Stimulated activated CD8-positive, alpha-beta memory T cell treated with anti-CD3 and anti-CD28 coated beads, Interleukin-15, amount 100 ng/mL, for 1 hour (primary cell): ENCODE measurements around the gene DDTL.
"Not testable (repeated sequence)": the region's sequence is repeated elsewhere in the genome, so short reads cannot be mapped to it uniquely, and the experiment has no call there.

Source experiments
- DNase-seq: peaks from one replicate; pipeline ENCODE4 v3.0.0-alpha.2; 2020; ENCODE audit warnings: low read depth

The DDTL gene

DNA sequence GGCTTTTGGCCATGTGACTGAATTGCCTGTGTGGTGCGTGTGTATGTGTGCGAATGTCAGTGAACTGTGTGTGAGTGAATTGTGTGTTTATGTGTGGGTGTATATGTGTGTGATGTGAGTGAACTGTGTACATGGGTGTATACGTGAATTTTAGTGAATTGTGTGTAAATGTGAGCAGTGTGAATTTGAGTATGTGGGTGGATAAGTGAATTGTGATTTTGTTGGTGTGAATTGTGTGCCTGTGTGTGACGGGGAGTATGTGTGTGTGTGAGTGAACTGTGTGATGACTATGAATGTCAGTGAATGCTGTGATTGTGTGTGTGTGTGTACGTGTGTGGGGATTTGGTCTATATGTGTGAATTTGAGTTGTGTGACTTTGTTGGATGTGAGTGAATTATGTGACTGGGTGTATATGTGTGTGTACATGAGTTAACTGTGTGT lies 3.5 kb downstream of the DDTL start:
- DNase-seq = no peak

DNA sequence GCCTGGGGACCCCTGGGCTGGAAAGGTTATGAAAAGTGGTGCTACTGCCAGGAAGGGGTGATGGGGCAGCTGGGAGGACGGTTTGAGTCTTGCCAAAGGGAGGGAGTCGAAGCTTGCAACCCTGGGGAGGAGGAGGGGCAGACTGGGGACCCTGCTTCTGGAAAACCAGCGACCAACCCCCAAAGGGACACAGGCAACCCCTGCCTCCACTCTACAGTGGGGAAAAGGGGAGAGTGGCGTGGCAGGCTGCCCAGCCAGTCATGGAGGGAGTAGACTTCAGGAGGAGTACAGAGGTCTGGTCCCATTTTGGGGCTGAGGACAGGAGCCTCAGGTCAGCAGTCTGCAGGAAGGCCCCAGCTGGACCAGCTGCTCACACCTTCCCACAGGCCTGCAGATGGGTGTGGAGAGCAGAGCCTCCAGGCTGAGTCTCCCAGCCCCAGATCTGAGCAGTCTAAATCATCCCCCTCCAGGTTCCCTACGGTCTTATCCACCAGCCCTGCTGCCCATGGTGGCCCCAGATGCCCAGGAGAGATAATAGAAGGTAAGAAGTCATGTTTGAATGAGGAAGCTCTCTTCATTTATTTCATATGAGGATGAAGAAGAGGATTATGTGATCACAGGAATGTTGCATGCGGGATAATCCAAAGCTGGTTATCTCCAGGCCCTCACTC lies 4.3 kb downstream of the DDTL start:
- no peak for DNase-seq

DNA sequence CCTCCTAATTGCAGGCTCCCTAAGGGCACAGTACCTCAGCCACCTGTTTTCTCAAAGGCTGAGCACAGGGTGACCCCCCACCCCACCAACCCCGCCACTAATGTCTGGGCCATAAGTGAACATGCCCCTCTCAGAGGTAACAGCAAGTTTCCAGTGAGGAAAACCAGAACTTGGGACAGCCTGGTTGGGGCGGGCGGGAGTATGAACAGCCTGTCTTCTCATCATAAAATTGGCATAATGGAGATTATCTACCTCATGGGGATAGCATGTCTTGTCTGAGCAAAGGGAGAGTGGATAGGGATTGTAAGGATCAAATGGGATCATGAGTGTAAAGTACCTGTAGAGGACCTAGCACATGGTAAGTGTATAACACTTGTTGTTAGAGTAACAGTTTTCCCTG lies 5.2 kb downstream of the DDTL start:
- DNase-seq = not testable (repeated sequence)

DNA sequence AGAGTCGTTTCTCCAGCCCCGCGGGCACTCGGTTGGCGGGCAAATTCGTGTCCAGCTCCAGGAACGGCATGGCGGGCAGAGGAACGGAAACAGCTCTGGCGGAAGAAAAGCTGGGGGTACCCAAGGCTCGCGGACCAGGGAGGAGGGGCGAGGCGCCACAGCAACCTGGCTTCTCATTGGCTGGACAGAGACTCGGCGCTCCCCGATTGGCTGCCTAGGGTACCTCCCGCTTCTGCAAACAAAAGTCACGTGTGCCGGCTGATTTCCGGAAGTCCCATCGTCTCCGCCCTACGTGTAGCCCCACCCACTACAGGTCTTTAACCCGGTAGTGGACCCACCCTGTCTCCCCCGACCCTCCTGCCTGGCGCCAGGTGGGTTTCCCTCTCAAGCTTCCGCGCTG lies 7.7 kb downstream of the DDTL start, which contains the start of gene DDT:
Gene DDT (minus strand): TSS at position 97 of the 400 bp plus-strand sequence. CDS start 27 bp downstream, at position 70.
- DNase-seq = not testable (repeated sequence)

DNA sequence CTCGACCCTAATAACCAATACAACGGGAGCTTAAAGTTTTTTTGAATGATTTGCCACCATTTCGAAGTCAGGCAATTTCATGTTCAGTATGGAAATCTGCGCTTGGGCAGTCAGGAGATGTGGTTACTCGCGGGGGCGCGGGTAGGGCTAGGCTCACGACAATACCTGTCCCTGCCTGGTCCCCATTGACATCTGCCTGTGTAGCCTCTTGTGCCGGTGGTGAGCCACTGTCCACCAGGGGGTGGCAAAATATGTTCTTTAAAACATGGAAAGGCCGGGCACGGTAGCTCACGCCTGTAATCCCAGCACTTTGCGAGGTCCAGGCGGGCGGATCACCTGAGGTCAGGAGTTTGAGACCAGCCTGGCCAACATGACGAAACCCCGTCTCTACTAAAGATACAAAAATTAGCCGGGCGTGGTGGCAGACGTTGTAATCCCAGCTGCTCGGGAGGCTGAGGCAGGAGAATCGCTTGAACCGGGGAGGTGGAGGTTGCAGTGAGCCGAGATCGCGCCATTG lies 8.2 kb downstream of the DDTL start:
- DNase-seq = not testable (repeated sequence)

DNA sequence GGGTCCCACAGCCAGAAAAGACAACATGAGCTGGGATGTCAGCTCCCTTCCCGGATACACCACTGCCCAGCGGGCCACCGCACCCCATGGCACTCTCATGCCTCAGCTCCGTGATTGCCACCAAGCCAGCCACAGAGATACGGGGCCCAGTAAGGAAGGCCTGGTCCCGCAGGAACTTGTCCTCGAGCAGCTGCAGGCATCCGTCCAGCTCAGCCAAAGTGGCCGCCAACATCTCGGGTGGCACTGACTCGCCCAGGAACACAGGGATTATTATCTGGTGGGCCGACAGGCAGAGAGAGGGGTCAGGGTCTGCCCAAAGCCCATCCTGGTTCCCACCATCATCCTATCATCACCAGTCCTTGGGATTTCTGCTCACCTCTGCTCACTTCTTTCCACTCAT lies 10.6 kb downstream of the DDTL start:
- not testable (repeated sequence) for DNase-seq

DNA sequence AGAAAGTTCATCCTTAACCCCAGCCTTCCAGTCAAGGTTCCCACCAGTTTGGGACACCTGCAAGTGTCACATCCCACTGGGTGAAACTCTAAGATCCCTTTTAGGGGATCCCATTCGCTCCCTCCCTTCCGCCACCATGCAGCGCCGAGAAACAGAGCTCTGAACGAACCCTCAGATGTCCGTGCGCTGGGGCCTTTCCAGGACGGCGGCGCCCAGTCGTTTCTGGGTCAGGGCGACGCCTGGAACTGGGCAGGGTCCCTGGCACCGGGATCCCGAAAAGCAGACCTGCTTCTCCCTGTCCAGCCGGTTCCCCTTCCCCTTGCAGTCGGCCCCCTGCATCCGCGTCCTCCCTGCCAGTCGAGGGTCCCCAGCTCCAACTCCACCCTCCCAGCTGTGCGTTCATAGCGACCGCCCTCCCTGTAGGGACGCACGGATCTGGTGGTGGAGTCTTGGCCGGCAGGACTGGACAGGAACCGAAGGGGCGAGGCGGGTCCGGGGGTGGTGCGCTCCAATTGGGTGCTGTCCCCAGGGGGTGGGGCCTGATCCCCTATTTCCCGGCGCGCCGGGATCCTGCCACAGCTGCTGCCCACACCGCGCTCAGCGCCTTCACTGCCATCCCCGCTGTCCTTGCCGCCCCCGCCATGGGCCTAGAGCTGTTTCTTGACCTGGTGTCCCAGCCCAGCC lies 13.0 kb downstream of the DDTL start, which contains the start of gene GSTT2:
Gene GSTT2 (plus strand): TSS at position 578 of the 684 bp plus-strand sequence.
- not testable (repeated sequence) for DNase-seq

DNA sequence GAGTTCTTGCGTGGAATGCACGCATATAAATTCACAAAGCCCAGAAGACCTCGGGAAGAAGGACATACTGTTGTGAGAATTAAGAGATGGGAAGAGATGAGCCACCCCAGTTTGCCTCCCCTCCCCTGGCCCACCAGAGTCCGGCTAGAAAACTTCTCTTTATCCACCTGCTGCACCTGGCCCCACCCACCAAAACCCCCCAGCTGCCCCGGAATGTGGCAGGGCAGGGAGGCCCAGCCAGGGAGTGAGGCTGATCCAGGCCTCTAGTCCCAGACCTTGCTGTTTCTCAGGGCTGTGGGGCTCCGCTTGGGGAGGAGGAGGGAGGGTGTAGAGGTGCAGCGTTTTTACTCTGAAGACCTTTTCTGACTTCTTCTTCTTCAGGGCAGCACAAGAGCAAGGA lies 13.9 kb downstream of the DDTL start:
- not testable (repeated sequence) for DNase-seq

DNA sequence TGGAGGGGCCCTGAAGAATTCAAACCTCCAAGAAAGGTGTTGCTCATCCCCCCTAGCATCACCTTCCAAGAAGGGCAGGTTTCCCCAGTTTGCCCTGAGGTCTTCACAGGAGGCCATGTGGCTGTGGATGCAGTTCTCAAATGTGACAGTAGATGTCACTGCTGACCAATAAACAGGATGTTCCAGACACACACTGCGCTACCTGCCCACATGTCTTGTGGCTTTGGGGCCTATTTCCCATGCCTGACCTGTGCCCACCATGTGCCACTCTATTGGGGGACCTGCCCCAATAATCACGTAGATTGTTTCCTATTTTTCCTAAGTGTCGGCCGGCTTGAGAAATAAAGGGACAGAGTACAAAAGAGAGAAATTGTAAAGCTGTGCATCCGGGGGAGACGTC lies 17.7 kb downstream of the DDTL start:
- no peak for DNase-seq

DNA sequence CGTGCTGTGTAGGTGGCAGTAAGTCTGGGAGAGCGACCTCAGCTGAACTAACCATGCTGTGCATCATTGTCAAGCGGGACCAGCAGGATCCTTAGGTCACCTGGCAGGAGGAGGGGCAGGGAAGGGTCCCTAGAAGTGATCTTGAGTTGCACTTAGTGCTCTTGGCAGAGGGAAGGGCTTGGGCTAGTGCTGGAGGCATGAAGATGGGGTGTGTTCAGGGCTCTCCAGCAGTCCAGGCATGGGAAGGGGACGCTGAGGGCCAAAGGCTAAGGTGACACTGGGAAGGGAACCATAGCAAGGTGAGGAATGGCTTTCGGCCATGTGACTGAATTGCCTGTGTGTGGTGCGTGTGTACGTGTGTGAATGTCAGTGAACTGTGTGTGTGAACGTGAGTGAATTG lies 19.4 kb downstream of the DDTL start:
- DNase-seq = not testable (repeated sequence)

DNA sequence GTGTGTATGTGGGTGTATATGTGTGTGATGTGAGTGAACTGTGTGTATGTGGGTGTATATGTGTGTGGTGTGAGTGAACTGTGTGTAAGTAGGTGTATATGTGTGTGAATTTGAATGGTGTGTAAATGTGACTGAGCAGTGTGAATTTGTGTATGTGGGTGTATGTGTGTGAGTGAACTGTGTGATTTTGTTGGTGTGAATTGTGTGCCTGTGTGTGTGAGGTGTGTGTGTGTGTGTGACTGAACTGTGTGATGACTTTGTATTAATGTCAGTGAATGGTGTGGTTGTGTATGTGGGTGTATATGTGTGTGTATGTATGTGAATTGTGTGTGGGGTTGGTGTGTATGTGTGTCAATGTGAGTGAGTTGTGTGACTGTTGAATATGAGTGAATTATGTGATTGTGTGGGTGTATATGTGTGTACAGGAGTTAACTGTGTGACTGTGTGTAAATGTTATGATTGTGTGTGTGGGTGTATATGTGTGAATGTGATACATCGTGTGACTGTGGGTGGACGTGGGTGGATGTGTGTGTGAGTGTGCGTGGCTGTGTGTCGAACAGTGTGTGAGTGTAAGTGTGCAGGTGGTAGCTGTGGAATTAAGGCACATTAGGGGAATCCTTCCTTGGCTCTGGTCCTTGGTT lies 20.0 kb downstream of the DDTL start:
- not testable (repeated sequence) for DNase-seq

DNA sequence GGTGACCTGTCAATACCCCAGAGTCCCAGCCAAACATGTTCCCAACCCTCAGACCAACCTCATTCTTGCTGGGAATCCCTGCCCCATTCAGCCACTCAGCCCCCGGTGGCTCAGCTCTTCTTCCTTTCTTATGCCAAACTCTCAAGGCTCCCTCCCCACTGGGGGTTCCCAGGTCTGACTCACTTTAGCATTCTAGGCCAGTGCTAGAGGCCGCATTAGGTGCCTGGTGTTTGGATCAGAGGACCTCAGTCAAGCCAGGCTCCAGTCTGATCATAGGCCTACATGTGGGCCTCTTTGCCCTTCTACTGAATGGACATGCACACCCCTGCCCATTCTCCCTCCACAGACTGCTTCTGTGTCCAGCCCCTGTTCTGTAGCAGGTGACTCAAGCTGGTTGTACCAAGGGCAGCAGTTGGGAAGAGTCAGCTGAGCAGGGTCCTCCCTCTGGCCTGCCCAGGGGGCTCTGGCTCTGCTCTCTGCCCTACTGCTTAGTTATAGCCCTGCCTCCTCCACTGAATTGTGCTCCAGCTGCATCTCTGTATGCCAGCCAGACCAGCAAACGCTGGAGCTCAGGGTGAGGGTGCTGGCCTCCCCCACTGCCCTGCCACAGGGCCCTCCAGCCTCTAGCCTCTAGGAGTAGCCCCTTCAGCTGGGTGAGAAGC lies 23.0 kb downstream of the DDTL start:
- DNase-seq = not testable (repeated sequence)

DNA sequence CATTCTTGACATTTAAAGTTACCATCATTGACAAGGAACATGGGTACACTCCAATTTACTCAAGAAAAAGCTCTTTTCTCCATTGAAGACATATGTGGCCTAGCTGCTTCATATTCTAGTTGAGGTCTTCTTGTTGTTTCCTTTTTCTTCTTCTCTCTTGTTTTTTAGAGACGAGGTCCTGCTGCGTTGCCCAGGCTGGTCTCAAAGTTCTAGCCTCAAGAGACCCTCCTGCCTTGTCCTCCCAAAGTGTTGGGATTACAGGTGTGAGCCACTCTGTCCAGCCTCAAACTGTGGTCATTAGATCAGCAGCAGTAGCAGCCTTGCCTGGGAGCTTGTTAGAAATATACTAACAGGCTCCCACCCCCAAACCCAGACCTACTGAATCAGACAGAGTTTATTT lies 26.4 kb downstream of the DDTL start:
- DNase-seq = not testable (repeated sequence)

DNA sequence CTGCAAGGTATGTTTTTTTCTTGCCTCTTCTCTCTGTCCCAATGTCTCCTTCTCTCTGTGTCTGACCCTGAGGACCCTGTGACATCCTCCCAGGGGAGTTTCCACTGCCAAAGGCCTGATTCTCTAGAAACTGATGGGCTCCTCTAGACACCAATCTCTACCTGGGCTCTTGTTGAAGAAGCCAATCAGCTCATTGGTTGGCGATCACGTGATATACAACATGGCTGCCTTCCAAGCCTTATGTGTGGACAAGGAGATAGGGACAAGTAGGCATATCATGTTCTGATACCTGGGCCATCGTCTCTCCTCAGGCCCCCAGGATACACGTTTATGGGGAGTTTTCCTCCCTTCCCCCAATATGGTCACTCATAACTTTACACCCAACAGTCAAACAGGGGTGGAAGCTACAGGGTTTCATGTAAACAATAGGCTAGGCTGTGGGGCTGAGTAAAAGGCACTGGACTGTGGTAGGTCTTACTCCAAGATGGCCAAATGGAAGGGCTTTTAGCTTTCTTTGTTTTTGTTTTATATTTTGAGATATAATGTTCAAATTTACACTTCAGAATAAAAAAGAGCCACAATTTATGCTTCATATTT lies 27.0 kb downstream of the DDTL start:
- DNase-seq = not testable (repeated sequence)

DNA sequence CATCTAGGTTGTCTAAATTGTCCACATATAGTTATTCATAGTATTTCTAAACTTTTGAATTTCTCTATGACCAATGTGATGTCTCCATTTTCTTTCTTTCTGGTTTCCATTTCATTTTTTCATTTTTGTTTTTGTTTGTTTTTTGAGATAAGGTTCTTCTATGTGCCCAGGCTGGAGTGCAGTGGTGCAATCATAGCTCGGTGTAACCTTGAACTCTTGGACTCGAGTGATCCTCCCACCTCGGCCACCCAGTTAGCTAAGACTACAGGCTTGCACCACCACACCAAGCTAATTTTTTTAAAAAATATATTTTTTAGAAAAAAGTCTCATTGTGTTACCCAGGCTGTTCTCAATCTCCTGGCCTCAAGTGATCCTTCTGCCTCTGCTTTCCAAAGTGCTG lies 30.4 kb downstream of the DDTL start:
- no peak for DNase-seq

DNA sequence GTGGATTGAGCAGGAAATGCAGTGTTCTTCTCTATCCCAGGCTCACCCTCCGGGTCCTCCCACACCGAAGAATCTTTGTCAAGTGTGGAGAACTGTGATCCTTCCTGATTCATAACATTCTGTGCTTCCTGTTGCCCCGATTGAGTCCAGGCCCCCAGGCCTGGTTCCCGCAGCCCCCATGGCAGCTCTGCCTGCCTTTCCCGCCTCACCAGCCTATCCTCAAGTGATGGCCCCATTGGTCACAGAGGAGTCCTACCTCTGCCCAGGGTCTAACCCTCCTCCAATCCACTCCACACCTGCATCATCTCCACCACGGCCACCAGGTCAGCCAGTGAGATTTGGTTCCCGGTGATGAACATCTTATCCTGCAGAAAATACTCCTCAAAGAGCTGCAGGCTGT lies 33.1 kb downstream of the DDTL start:
- not testable (repeated sequence) for DNase-seq

DNA sequence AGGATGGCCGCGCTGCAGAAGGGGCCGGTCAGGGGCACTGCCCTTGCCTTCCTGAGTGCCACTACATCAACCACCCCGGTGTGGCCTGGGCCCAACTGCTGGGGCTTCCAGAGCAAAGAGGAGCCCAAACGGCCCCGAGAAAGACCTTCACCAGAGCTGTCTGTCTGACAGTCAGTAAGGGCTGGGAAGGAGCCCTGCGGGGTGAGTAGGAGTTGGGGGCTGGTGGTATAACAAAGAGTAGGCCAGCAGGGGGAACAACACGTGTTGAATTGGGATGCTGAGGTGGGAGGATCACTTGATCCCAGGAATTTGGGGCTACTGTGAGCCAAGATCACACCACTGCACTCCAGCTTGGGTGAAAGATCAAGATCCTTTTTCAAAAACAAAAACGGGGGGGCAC lies 34.6 kb downstream of the DDTL start:
- DNase-seq = no peak

DNA sequence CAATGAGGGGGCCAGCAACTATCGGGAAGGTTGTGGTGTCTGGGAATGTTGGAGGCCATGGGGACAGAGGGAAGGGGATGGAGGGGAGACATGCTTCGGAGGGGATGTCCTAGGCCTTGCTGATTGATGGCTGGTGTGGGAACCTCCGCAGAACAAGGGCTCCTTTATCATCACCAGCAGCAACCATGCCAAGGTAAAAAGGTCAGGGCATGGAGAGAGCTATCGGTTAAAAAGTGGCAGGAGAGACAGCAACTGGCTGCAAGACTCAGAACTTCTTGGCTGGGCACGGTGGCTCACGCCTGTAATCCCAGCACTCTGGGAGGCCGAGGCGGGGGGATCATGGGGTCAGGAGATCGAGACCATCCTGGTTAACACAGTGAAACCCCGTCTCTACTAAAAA lies 35.6 kb downstream of the DDTL start:
- no peak for DNase-seq

DNA sequence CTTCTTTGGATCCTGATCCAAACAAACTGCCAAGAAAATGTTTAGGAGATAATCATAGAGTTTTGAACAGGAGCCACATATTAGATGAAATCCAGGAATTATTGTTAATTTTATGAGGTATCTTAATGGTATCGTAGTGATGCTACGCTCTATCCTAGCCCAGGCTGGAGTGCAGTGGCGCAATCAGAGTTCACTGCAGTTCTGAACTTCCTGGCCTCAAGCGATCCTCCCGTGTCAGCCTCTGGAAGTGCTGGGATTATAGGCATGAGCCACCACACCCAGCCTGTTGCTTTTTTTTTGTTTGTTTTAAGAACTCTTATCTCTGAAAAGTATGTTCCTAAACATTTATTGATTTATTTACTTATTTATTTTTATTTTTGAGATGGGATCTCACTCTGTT lies 36.2 kb downstream of the DDTL start:
- no peak for DNase-seq

DNA sequence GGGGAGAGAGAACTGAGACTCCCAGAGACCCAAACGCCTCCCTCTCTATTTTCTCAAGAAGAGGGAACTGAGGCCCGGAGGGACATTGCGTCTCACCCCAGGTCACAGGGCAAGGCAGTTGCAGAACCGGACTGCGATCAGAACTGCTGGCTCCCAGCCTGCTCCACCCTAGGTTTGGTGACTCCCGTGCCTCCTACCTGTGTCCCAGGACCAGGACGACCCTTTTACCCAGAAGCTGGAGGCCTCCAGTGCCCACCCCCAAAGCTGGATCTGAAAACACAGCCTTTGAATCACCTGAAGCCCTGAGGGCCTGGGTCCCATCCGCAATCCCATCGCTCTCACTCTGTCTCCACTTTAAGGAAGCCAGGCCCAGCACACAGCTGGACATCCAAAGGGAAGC lies 37.2 kb downstream of the DDTL start:
- no peak for DNase-seq

DNA sequence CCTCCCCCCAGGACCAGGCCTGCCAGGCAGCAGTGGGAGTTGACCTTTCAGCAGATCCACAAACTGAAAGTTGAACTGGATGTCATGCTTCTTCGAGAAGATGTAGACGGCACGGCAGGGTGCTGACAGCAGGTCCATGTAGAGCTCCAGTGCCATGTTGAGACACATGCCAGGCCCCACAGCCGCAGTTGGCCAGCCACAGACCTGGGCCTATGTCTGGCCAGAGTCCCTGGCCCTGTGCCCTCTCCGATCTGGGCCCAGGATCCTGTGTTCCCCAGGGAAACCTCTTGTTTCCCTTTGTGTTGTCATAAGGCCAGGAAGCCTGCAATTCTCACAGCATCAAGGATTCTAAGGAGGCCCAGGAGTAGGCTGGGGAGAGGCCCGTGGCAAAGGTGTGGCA lies 38.5 kb downstream of the DDTL start, which contains the start of gene GSTT4:
Gene GSTT4 (minus strand): TSS at position 253 of the 400 bp plus-strand sequence. CDS start 97 bp downstream, at position 156.
- no peak for DNase-seq
